ENCODE results near the gene BRICD5.

DNA sequence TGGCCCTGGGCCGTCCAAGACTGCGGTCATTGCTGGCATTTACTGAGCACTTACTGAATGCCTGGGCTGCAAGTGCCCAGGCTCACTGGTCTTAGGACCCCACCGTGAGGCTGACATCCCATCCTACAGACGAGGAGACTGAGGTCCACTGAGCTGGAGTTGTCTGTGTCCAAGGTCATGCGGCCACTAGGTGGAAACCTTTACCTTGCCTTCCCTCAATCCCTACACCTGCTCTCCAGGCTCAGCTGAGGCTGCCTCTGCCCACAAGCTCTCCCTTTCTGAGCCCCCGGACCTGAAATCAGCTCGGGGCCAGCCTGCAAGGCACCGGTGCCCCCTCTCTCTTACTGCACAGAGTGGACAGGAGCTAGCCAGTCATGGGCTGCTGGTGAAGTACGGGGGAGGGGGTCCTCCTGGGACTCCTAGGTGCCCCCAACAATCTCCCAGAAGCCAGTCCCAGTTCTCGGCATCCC, 15.8 kb downstream of the BRICD5 start:
- TF ChIP-seq, protein P1, sequence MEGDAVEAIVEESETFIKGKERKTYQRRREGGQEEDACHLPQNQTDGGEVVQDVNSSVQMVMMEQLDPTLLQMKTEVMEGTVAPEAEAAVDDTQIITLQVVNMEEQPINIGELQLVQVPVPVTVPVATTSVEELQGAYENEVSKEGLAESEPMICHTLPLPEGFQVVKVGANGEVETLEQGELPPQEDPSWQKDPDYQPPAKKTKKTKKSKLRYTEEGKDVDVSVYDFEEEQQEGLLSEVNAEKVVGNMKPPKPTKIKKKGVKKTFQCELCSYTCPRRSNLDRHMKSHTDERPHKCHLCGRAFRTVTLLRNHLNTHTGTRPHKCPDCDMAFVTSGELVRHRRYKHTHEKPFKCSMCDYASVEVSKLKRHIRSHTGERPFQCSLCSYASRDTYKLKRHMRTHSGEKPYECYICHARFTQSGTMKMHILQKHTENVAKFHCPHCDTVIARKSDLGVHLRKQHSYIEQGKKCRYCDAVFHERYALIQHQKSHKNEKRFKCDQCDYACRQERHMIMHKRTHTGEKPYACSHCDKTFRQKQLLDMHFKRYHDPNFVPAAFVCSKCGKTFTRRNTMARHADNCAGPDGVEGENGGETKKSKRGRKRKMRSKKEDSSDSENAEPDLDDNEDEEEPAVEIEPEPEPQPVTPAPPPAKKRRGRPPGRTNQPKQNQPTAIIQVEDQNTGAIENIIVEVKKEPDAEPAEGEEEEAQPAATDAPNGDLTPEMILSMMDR (IDR thresholded peaks at IDR 0.05), result peak in 2 of 4 experiments; percentile 10 to 22
- TF ChIP-seq POLR2A (IDR thresholded peaks at IDR 0.05) (no peak), EP300 (IDR thresholded peaks at IDR 0.05) (no peak), POLR2AphosphoS5 (IDR thresholded peaks at IDR 0.05) (no peak)

All from sigmoid colon (tissue), 4 donors.